GM12801 (cell line): ENCODE data around the gene CHRNA4.

Source experiments
- CTCF ChIP-seq: IDR thresholded peaks from one replicate; pipeline ENCODE4 v1.5.1; 2011; ENCODE audit warnings: control low read depth; ENCODE audit not compliant: insufficient read length; ENCODE audit errors: extremely low read depth

Gene CHRNA4

GRCh38 chr20:63327231-63327745 is 33.9 kb downstream of the CHRNA4 start:
- TF ChIP-seq CTCF = no peak

GRCh38 chr20:63326314-63327230 is 34.6 kb downstream of the CHRNA4 start:
- TF ChIP-seq CTCF = no peak

GRCh38 chr20:63325554-63326313 is 35.4 kb downstream of the CHRNA4 start:
- TF ChIP-seq CTCF = no peak

- TF ChIP-seq CTCF = no peak
Measured at GRCh38 chr20:63325021-63325471, 36.1 kb downstream of the CHRNA4 start.

- no peak for TF ChIP-seq CTCF
Measured at GRCh38 chr20:63323357-63323981, 37.7 kb downstream of the CHRNA4 start.

GRCh38 chr20:63322933-63323273 is 38.2 kb downstream of the CHRNA4 start:
- TF ChIP-seq CTCF = no peak
